SKM-1 treated with dmso at 0.1 percent for 144 hours (cell line): ENCODE measurements around the gene NCAPD3.
A peak's percentile ranks its signal among the peaks of the same experiment; 100 is the strongest.
"Not testable (repeated sequence)": the region's sequence is repeated elsewhere in the genome, so short reads cannot be mapped to it uniquely, and the experiment has no call there.

Experiments
- DNase-seq: peaks from one replicate; lab custom pipeline; 2025; ENCODE audit not compliant: unreplicated experiment; lab: John Stamatoyannopoulos, UW

NCAPD3 gene

DNA sequence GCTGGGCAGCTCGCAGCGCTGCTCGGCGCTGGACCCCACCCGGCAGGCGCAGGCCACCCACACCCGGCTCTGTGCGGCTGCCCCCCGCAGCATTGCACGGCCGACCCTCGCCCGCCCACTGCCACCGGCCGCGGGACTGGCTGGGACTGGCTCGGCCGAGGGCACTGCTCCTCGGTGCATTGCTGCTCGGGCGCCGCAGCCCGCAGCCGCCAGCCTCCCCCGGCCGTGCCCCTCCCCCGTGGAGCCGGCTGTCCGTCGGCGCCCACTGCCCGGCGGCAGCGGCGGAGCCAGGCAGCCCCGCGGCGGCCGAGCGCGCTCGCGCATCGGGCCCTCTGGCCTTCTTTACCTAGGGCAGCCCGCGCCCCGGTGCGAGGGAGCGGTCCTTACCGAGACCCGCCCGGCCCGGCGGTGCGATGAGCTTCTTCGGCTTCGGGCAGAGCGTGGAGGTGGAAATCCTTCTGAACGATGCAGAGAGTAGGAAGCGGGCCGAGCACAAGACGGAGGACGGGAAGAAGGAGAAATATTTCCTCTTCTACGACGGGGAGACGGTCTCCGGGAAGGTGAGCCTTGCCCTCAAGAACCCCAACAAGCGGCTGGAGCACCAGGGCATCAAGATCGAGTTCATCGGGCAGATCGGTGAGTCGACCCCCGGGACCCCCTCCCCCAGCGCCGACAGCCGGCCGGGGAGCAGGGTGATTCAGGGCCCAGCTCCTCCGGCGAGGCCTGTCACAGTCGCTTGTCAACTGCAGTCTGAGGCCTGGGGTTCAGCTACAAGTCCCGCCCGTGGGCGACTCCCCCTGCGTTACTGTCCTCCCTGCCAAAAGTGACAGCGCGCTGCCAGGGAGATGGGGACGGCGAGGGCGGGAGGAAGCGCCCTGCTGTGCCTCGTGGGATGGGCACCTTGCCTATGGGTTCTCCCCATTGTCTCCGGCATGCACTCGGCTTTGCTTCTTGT lies 1.2 kb upstream of the NCAPD3 start:
- DNase-seq: peak; percentile 23

DNA sequence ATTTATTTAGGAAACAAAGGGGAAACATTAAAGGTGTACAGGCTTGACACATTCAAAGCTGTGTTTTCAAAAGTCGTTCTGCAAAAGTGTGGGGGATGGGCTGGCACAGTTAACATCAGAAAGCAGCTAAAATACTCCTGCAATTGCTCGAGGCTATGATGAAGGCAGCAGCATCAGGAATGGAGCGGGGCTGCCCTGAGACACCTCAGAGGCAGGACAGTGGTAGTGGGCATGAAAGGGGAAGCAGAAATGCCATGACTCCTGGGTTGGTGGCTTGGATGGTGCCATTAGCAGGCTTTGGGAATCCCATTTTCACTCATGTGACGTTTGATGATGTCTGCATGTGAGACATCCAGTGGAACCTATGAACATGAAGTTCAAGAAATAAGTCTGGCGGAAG lies 646 bp downstream of the NCAPD3 start:
- no peak for DNase-seq

DNA sequence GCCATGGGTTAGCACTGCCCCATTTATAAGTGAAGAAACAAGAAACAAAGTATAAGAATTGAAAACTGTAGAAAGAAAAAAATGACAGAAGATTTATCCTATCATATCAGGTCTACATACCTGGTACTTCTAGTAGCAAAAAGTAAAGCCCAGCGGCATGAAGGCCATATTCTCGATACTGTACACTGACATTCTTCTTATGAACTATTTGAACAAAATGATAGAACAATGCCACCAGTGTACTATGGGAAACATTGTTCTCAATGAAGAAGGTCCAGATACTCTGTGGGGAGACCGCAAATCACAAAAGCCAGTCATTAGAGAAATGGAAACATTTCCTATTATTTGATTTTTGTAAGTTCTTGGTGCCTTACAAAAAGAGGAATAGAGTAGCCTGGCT lies 7.0 kb downstream of the NCAPD3 start:
- no peak for DNase-seq

DNA sequence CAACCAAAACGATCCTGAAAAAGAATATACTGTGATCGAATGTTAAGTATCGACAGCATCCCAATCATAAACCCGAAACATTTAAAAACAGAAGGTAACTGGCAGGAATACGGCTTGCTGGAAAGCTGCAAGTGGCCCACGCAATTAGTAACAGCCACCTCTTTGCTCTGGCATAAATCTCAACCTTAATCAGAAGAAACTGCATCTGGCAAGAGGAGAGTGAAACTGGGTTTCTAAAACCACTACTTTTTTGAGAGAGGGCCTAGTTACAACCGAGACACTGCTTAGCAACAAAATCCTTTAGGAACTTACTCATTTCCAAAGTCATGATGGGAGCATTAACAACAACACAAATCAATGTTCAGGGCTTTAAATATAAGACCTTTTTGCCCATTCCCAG lies 7.9 kb downstream of the NCAPD3 start:
- DNase-seq: no peak

DNA sequence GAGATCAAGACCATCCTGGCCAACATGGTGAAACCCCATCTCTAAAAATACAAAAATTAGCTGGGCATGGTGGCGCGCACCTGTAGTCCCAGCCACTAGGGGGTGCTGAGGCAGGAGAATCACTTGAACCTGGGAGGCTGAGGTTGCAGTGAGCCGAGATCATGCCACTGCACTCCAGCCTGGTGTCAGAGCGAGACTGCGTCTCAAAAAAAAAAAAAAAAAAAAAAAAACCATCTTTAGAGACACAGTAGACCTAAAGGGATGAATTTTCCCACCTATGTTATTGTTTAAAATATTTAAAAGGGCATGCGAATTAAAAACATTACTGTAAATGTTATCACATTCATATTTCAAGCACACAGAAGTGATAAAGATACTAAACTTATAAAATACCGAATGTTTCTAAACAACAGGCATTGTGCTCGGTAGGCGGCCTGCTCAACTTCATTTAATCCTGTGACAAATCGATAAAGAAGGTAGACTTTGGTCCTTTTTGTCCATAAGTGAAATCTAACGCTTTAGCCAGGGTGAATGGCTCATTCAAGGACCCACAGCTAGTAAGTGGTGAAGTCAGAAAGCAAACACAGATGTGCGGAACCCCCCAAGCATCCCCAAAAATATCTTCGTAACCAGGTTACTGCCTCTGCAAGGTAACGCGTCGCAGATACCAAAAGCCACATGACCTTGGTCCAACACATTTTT lies 16.1 kb downstream of the NCAPD3 start:
- no peak for DNase-seq

DNA sequence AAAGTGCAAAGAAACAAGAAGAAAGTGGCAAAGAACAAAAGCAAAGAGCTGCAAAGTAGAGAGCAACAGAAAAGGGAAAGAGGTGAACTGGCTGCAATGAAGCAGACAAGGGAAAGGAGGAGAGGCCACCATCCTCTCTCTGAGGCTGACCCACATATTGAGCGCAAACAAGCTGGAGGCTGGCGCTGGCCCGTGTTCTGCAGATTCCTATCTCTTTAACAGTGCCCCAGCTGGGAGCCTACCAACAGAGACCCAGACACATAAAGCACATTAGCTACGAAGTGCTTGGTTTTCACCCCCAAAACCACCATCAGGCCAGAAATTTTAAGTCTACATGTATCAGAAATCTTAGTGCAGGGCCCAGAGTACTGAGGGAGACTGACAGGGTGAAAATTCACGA lies 17.6 kb downstream of the NCAPD3 start:
- DNase-seq: no peak

DNA sequence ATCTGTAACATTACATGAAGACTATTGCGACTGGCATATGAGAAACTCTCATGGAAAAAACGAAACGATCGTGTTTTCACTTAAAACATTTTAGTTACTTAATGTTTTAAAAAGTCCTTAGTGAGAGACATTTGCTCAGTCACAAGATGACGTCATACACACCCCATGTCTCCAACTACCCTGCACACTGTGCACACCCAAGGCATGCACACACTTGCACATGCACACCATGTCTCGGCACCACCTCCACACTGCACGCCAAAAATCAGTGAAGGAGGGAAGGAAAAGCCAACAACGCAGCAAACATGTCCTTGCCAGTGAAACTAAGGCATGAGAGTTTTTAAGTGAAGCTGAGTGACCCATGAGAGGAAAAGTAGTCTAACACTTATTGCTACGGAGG lies 18.0 kb downstream of the NCAPD3 start:
- DNase-seq: no peak

DNA sequence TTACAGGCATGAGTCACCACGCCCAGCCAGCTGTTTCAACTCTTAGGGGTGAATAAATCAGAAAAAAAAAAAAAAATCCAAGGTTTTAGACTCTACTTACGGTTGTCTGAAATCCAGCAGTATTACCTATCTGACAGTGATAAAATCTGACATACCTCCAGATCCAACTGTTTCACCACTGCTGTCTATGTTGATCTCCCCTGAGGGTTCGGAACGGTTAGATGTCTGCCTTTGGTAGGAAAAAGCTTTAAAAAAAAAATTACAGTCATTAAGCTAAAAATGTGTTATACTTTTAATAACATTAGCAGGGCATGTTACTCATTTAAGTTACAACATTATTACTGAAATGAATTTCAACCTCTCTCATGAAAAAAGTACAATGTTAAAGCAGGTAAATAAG lies 21.1 kb downstream of the NCAPD3 start:
- DNase-seq: no peak

DNA sequence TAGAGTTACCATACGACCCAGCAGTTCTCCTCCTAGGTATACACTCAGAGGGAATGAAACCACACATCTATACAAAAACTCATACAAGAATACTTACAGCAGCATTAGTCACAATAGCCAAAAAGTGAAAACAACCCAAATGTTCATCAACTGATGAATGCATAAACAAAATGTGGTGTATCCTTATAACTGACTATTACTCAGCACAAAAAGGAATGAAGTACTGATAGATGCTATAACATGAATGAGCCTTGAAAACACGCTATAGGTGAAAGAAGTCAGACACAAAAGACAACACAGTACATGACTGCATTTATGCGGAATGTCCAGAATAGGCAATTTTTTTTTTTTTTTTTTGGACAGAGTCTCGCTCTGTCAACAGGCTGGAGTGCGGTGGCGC lies 23.1 kb downstream of the NCAPD3 start:
- no peak for DNase-seq

DNA sequence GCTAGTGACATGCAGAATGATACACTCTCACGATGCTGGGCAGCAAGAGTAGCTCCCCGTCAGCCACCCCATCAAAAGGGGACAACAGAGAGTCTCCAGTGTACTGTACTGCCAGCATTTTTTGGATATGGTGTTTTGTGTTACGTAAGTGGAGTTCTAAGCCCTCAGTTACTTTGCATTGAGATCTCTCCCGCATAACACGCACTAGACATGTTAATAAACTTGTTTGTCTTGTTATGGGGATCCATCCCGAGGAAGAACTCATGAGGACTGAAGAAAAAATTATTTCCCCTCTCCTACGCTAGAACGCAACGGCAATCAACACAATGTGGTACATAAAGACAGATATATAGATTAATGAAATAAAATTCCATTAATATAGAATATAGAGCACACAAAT lies 24.2 kb downstream of the NCAPD3 start:
- no peak for DNase-seq

DNA sequence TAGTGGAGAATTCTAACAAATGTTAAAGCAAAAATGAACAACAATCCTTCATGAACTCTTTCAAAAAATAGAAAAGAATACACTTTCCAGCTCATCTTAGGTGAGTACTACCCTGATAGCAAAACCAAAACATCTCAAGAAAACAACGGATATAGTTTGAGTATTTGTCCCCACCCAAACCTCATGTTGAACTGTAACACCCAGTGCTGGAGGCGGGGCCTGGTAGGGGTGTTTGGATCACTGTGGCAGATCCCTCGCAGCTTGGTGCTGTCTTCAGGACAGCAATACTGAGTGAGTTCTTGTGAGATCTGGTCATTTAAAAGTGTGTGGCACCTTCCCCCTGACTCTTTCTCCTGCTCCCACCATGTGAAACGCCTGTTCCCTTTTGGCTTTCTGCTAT lies 27.0 kb downstream of the NCAPD3 start:
- DNase-seq: no peak

DNA sequence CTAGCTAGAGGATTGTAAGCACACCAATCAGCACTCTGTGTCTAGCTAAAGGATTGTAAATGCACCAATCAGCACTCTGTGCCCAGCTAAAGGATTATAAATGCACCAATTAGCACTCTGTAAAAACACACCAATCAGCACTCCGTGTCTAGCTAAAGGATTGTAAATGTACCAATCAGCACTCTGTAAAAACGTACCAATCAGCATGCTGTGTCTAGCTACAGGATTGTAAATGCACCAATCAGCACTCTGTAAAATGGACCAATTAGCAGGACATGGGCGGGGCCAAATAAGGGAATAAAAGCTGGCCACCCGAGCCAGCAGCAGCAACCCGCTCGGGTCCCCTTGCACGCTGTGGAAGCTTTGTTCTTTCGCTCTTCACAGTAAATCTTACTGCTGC lies 35.7 kb downstream of the NCAPD3 start:
- not testable (repeated sequence) for DNase-seq

DNA sequence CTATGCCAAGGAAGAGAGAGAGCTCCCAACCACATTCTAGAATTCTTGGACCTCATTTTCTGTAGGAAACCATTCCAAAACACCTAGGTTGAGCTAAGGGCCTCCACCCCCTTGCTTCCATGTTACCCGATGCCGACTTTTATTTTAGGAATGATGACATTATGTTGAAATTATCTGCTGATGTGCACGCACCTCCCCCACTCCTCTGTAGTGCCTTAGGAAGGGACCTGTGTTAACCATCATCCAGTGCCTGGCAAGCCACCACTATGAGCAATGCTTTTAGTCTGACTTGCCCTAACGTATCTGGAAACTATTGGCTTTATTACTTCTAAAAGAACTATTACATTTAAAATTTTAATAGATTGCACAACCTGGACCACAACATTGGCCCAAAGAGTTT lies 42.1 kb downstream of the NCAPD3 start:
- DNase-seq: no peak

DNA sequence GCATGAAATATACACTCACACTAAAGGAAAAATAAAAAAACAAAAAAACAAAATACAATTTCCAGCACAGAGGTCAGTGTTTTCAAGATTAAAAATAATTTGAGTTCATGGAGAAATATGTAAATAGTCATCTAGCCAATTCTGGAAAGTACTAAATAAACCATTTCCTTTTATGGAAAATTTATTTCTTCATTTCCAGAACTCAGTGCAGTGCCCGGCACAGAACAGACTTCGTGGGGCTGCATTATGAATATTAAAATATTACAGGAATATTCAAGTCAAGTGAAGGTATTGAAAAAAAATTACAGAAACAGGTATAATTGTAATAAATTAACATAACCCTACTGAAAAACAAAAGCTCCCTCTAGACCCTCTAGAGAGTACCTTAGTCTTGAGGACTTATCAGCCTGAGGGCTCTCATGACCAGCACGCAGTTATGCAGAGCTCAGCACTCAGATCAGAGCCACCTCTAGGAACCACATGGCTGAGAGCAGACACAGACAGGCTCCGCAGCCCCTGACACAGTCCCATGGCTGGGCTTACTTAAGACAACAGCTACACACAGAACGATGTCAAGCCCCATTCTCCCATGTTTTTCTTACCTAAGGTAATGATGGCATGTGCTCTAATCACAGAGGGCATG lies 45.6 kb downstream of the NCAPD3 start:
- DNase-seq: no peak

DNA sequence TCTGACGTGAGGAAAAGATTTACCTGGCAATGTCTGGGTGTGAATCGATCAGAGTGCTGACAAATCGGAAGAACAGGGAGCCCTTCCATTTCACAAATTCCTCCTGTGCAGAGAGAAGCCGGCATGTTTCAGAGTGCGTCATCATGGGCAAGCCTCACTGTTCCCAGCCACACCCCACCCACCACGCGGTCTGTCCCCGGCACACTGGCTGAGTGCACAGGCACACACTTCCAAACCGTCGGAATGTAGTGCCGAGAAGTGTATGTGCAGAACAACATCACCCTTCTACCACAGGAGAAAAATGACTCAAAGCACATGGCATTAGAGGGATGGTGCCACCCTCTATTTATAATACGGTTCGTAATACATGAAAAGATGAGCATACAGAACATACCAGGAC lies 47.5 kb downstream of the NCAPD3 start:
- no peak for DNase-seq

DNA sequence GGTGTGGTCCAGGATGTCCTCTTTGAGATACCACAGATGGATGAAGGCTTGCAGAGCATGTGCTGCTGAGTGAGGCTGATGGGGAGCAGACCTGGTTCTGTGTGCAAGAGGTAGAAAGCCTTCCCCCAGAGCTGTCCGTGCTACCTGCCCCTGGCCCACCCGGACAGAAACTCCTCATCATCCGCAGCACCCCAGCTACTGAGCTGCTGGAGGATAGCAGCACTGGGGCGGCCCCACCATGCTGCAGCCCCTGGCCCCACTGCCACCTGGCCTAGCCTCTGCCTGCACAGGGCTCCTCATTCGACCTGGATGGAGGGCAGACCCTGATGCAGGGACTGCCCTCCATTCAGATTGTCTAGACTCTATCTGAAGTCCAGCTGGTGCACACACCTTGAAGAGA lies 50.5 kb downstream of the NCAPD3 start:
- DNase-seq: no peak

DNA sequence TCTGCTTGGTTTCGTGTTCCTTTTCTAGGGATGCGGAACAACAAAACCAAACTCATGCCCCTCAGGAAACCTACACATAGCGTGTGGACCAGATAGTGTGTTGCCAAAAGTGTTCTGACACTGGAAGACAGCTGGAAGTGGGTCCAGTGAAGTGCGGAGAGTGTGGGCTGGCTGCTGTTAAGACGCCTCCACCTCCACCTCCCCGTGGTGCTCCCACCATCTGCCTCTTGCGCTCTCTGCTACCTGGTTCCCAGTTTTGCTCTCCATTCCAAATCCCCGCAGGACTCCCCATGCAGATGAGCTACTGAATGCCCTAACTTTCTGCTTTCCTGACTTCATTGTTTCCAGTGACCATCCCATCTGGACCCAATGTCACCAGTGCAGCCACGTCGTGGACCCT lies 51.8 kb downstream of the NCAPD3 start:
- no peak for DNase-seq

DNA sequence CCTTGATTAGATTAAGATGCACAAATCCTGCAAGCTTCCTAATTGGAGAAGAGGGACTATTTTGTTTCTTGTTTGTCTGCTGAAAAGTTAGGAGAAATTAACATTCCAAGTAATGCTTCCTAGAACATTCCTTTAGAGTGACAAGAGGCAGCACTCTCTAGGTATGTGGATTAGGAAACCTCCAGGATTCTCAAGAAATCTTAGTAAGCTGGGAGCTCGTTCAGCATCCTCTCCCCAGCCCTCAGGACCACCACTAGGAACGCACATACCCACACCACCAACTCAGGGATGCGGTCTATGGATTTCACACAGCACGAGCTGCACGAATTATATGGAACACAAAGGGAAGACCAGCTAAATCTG lies 52.9 kb downstream of the NCAPD3 start:
- DNase-seq: no peak

DNA sequence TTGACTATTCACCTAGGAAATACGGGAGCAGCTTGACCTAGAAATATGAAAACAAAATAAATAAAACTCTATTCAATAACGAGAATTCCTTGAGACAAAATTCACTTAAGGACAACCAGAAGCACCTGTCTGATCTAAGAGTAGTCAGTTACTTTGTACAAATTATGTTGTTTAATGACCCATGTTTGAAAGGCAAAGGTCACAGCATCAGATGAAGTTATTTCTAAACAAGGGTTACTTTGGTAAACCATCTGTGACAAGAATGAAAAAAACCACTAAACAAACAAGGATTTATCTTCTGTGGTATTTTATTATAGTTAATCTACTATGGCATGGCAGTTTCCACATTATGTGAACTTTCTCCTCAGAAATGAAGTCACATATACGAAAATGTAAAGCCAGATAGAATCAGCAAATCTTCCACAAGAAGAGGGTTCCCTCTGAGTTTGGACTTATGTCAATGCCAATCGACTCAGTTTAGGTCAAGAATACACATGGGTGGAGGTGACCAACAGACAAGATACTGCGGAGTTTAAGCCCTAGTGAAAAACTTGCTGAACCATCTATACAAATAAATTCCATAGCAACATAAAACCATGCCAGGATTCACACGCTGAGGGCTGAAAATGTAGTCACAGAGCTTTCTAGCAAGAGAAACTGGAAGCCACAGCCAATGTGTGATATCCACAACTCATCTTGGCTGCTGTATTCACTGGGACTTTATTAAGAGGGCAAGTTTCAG lies 53.4 kb downstream of the NCAPD3 start:
- no peak for DNase-seq

DNA sequence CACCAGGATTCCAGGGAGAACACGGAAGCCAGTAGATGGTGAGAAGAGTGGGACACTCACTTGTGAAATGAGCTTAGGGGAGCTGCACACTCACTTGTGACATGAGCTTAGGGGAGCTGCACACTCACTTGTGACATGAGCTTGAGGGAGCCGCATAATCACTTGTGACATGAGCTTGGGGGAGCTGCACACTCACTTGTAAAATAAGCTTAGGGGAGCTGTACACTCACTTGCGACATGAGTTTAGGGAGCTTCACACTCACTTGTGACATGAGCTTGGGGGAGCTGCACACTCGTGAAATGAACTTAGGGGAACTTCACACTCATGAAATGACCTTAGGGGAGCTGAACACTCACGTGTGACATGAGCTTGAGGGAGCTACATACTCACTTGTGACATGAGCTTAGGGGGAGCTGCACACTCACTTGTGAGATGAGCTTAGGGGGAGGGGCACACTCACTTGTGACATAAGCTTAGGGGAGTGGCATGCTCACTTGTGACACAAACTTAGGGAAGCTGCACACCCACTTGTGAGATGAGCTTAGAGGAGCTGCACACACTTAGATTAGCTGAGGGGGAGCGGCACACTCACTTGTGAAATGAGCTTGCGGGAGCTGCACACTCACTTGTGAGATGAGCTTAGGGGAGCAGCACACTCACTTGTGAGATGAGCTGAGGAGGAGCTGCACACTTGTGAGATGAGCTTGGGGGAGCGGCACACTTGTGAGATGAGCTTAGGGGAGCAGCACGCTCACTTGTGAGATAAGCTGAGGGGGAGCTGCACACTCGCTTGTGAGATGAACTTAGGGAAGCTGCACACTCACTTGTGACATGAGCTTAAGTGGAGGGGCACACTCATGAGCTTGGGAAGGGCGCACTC lies 59.0 kb downstream of the NCAPD3 start:
- no peak for DNase-seq
